SU-DHL-6 (cell line): ENCODE results near the gene AGAP3.

Source experiments
- H2AFZ ChIP-seq: fragments of 200-600 bp; sonication (generic); 2 replicates; pipeline ENCODE4 v1.6.1; 2014; ENCODE audit warnings: low read depth, mild to moderate bottlenecking, moderate library complexity, mixed read lengths, antibody characterized with exemption, low read length; ENCODE audit not compliant: severe bottlenecking
- H3F3A ChIP-seq: fragments of 200-600 bp; shearing (Covaris generic); 2 replicates; pipeline ENCODE4 v1.6.0; 2016; ENCODE audit warnings: antibody characterized with exemption, mild to moderate bottlenecking; ENCODE audit not compliant: insufficient read depth
- H3K27ac ChIP-seq: fragments of 200-600 bp; sonication (generic); 2 replicates; pipeline ENCODE4 v1.5.1; 2016; ENCODE audit warnings: low read depth, mild to moderate bottlenecking, low read length, moderate library complexity, mixed read lengths
- H3K27me3 ChIP-seq: fragments of 200-600 bp; sonication (generic), shearing (Covaris generic); 2 replicates; pipeline ENCODE4 v1.6.0; 2014; ENCODE audit warnings: mild to moderate bottlenecking, low read length
- H3K36me3 ChIP-seq: fragments of 200-600 bp; sonication (generic); 2 replicates; pipeline ENCODE4 v1.6.1; 2014; ENCODE audit warnings: mild to moderate bottlenecking, low read length, mixed read lengths
- H3K4me2 ChIP-seq: fragments of 300-600, 200-600 bp; shearing (Covaris generic), sonication (generic); 2 replicates; pipeline ENCODE4 v1.6.0; 2014; ENCODE audit warnings: low read length, low read depth, mild to moderate bottlenecking; ENCODE audit not compliant: poor library complexity, severe bottlenecking
- H3K4me3 ChIP-seq: fragments of 200-600 bp; sonication (generic); 2 replicates; pipeline ENCODE4 v1.5.1; 2014; ENCODE audit warnings: antibody characterized with exemption, low read length, mild to moderate bottlenecking, mixed read lengths; ENCODE audit not compliant: insufficient read depth, poor library complexity, severe bottlenecking
- H3K79me2 ChIP-seq: fragments of 200-600 bp; sonication (generic); 2 replicates; pipeline ENCODE4 v1.6.1; 2014; ENCODE audit warnings: mild to moderate bottlenecking, low read length, moderate library complexity; ENCODE audit not compliant: insufficient read depth
- H3K9ac ChIP-seq: fragments of 200-600 bp; sonication (generic); 2 replicates; pipeline ENCODE4 v1.7.0; 2014; ENCODE audit warnings: mild to moderate bottlenecking, low read length
- H3K9me2 ChIP-seq: fragments of 200-600 bp; sonication (generic); replicated peaks from 2 replicates; pipeline ENCODE4 v1.6.1; 2014; ENCODE audit warnings: low read length; ENCODE audit not compliant: insufficient read depth
- H3K9me3 ChIP-seq: fragments of 200-600 bp; sonication (generic); 2 replicates; pipeline ENCODE4 v1.6.1; 2014; ENCODE audit warnings: low read length, mixed read lengths; ENCODE audit not compliant: insufficient read depth
- H4K20me1 ChIP-seq: fragments of 200-600 bp; sonication (generic); 2 replicates; pipeline ENCODE4 v1.6.1; 2014; ENCODE audit warnings: low read depth, mild to moderate bottlenecking, antibody characterized with exemption, low read length, moderate library complexity, mixed read lengths
- CTCF ChIP-seq: fragments of 200-600 bp; sonication (generic); IDR thresholded peaks from one replicate; pipeline ENCODE4 v1.5.1; 2017; ENCODE audit warnings: antibody characterized with exemption, mild to moderate bottlenecking, low read length, moderate library complexity; ENCODE audit not compliant: insufficient read depth, poor library complexity, severe bottlenecking
- EZH2phosphoT487 ChIP-seq: fragments of 200-600 bp; sonication (generic), shearing (Covaris generic); conservative IDR thresholded peaks from 2 replicates; pipeline ENCODE4 v1.6.1; 2018; ENCODE audit warnings: mild to moderate bottlenecking, antibody characterized with exemption, low read length, moderate library complexity, mixed read lengths

The AGAP3 gene

DNA sequence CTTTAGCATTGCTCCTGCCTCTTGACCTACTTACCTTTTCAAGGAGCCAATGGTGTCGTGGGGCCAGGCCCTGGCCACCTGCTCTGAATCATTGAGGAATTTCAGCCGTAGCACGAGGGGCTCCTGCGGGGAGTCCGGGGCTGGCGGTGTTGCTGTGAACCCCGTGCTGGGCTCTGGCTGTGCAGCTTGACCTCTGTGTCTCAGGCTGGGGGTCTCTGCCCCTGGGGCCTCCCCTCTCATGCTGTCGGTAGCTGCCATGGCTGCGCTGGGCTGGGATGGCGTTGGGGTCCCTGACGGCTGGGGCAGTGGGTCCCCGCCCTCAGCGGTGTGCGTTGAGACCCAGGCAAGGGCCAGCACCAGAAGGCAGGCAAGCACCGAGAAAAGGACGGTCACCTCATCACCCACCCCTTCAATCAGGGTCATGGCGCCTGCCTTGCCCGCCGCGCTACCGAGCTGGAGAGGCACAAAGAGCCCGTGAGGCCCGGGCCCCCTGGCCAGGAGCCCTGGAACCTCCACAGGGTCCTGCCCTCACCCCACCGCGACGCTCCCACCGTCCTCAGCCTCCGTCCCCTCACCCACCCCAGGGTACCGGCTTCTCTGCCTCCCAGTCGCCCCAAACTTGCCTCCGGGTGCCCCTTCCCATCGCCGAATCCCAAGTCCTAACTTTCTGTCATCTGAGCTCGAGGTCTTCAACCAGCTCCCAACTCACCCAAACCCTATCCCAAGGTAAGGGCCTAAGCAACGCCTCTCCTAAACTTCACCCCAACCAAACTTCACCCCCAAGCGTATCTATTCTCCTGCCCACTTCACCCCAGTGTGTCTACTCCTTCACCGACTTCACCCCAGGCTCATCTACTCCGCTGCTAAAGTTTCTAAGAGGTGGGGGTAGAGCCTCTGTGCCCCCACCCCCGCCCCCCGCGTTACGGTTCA lies 3.9 kb upstream of the AGAP3 start:
- peak overlapping the region; percentile 77 for H3K4me3 ChIP-seq
- TF ChIP-seq CTCF: no peak
- TF ChIP-seq EZH2phosphoT487: no peak
- no peaks in the 10 kb centered on the region for H3K9me2 ChIP-seq
- H4K20me1 ChIP-seq: no peaks in the 10 kb centered on the region
- peak overlapping the region; percentile 70 for H3K27ac ChIP-seq
- H3K9ac ChIP-seq: peak overlapping the region; percentile 82
- H3K36me3 ChIP-seq: no peaks in the 10 kb centered on the region
- peaks cover 14% of the 10 kb centered on the region; the same call in 1 of the 2 replicates for H3F3A ChIP-seq
- H2AFZ ChIP-seq: peak overlapping the region; percentile 96
- H3K79me2 ChIP-seq: peaks cover 29% of the 10 kb centered on the region
- no peaks in the 10 kb centered on the region for H3K9me3 ChIP-seq
- no peaks in the 10 kb centered on the region for H3K27me3 ChIP-seq
- H3K4me2 ChIP-seq: peak overlapping the region; percentile 69

DNA sequence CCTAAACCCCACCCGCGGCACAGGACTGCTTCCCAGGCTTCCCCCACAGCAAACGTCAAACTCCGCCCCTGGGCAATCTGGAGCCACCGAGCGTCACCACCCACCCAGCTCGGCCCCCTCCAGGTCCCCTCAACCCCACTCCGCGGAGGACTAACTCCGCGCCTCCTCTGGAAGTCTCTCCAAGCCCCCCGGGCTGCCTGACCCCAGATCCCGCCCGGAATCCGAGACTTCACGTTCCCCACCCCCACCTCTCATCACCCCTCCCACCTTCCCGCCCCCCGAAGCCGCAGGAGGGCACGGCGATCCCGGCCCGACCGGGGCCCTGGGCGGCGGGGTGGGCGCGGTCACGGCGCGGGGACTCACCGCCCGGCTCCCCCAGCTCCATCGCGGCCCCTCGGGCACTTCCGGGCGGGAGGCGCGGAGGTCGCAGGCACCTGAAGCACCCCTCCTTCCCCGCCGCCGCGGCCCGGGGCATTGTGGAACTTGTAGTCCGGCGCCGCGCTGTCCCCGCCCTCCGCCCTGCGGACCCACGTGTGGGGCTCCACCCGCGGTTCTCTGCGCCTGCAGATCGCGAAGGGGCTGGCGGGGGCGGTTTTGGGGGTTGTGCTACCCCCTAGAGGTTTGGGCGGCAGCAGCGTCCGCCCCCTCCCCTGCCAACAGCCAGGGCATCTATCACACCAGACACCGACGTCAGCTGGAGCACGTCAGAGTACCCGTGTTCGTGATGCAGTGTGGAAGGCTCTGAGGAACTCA lies 3.0 kb upstream of the AGAP3 start, which contains the start of gene TMUB1:
Gene TMUB1 (minus strand): TSS at position 423 of the 753 bp plus-strand sequence. CDS start 930 bp downstream, outside the sequence.
- no peak for TF ChIP-seq EZH2phosphoT487
- no peak for TF ChIP-seq CTCF
- H3K36me3 ChIP-seq: no peaks in the 10 kb centered on the region
- peak within 1 kb of the TSS; percentile 69 for H3K4me2 ChIP-seq
- peaks cover 8% of the 10 kb centered on the region; the same call in 1 of the 2 replicates for H3F3A ChIP-seq
- H3K4me3 ChIP-seq: peak within 1 kb of the TSS; percentile 77
- peak within 1 kb of the TSS; percentile 96 for H2AFZ ChIP-seq
- H3K9me2 ChIP-seq: no peaks in the 10 kb centered on the region
- no peaks in the 10 kb centered on the region for H3K9me3 ChIP-seq
- H3K27ac ChIP-seq: peak within 1 kb of the TSS; percentile 70
- H4K20me1 ChIP-seq: no peaks in the 10 kb centered on the region
- H3K27me3 ChIP-seq: no peaks in the 10 kb centered on the region
- peak within 1 kb of the TSS; percentile 82 for H3K9ac ChIP-seq
- peaks cover 29% of the 10 kb centered on the region for H3K79me2 ChIP-seq

DNA sequence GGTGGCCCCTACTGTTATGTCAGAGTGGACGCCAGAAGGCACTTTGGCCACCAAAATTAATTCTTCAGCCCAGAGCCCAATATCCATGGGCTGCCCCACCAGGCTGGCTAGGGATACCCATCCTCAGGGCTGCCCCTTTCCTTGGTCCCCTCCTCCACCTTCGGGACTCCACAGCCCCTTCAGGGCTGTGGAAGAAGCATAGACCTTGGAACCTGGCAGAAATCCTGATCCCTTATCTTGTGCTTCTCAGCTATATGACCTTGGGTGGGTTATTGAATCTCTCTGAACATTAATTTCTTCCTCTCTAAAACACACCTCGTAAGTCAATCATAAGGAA lies 2.5 kb upstream of the AGAP3 start:
- H2AFZ ChIP-seq: peak overlapping the region; percentile 96

More for the DNA sequence above, 2.5 kb upstream of the AGAP3 start:
- H3K9me2 ChIP-seq: no peaks in the 10 kb centered on the region
- 0 out of 2 replicates have a peak, but pooled peaks cover 5% of the 10 kb centered on the region for H3F3A ChIP-seq
- peak overlapping the region; percentile 77 for H3K4me3 ChIP-seq
- no peak for TF ChIP-seq CTCF
- TF ChIP-seq EZH2phosphoT487: no peak
- peak overlapping the region; percentile 69 for H3K4me2 ChIP-seq
- H3K9ac ChIP-seq: peak overlapping the region; percentile 82
- H3K36me3 ChIP-seq: no peaks in the 10 kb centered on the region
- no peaks in the 10 kb centered on the region for H3K27me3 ChIP-seq
- H3K9me3 ChIP-seq: no peaks in the 10 kb centered on the region
- H4K20me1 ChIP-seq: no peaks in the 10 kb centered on the region
- no peak overlapping the region for H3K27ac ChIP-seq
- peaks cover 29% of the 10 kb centered on the region for H3K79me2 ChIP-seq
